Activated naive CD8-positive, alpha-beta T cell (primary cell): Measurements from ENCODE around the gene TMSB4X.
A peak's percentile ranks its signal among the peaks of the same experiment; 100 is the strongest.

ENCODE experiments used
- H3K27ac Mint-ChIP-seq: one replicate; pipeline ENCODE4 v1.8.0; 2021; ENCODE audit warnings: mixed read lengths
- H3K27me3 Mint-ChIP-seq: one replicate; pipeline ENCODE4 v1.8.0; 2021; ENCODE audit warnings: mixed read lengths
- H3K36me3 Mint-ChIP-seq: one replicate; pipeline ENCODE4 v1.8.0; 2021; ENCODE audit warnings: mixed read lengths
- H3K4me1 Mint-ChIP-seq: one replicate; pipeline ENCODE4 v1.8.0; 2021; ENCODE audit warnings: low read depth, mixed read lengths
- H3K4me3 Mint-ChIP-seq: one replicate; pipeline ENCODE4 v1.8.0; 2021; ENCODE audit warnings: mild to moderate bottlenecking, mixed read lengths
- H3K9me3 Mint-ChIP-seq: one replicate; pipeline ENCODE4 v1.8.0; 2021; ENCODE audit warnings: low read depth, mixed read lengths

TMSB4X gene

DNA sequence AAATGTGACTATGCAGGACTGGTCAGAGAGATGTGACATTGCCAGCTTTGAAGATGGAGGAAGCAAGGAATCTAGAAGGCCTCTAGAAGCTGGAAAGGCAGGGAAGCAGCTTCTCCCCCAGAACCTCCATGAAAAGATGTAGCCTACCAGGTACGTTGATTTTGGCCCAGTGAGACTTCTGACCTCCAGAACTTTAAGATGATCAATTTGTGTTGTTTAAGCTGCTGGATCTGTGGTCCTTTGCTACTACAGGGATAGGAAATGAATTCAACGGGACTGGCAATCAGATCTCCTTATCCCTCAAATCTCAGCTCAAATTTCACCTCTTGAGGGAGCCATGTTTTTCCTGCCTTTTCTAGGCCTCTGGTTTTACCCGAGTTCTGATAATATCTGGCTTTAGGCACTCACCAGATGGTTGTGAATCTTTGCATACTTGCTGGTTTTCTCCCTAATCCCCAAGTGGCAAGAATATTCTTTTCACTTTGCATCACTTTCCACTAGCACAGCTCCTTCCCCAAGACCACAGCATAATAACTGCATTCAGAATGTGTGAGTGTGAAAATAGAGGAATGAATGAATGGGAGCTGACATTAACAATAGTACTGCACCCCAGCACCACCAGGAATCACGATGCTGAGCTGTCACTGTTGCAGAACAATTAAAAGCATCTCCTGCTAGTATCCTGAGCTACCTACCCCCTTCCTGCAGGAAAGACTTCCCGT lies 25.5 kb upstream of the TMSB4X start:
- no peaks in the 10 kb centered on the region for H3K36me3 Mint-ChIP-seq
- H3K27me3 Mint-ChIP-seq, result no peaks in the 10 kb centered on the region
- peaks cover 77% of the 10 kb centered on the region for H3K4me1 Mint-ChIP-seq
- peak overlapping the region; percentile 86 for H3K4me3 Mint-ChIP-seq
- H3K27ac Mint-ChIP-seq, result peak overlapping the region; percentile 96
- H3K9me3 Mint-ChIP-seq, result no peaks in the 10 kb centered on the region

DNA sequence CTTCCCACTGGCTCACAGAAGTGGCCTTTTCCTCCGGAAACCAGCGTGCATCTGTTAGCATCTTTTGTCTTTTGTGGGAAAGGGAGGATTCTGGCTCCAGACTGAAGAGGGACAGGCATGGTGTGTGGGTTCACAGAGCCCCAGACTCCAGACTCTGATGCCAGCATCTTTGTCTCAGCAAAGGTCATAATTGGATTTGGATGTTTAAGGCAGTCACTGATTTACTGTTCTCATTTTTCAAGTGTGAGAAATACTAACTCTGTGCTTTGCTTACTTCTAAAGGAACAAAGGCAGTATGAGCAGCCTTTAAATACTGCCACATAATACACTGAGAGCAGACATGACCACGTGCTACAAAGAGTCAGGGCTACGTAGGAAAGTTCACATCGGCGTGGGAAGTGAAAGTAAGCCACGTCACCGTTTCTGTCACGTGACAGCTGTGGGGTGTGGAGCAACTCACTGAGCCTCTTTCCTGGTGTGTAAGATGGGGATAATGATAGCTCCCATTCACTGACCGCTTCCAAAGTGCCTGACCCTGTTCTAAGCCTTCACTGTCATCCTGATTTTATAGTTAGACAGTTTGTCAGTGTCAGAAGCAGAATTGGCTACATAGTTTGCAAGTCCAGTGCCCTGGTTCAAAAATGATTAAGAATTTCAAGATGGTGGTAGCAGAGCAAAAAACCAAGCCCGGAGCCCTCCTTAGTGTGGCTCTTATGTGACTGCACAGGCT lies 24.8 kb upstream of the TMSB4X start:
- Mint-ChIP-seq H3K27me3 (no peaks in the 10 kb centered on the region), H3K4me1 (peaks cover 83% of the 10 kb centered on the region), H3K36me3 (no peaks in the 10 kb centered on the region), H3K4me3 (peak overlapping the region; percentile 86), H3K27ac (peak overlapping the region; percentile 96), H3K9me3 (no peaks in the 10 kb centered on the region)

DNA sequence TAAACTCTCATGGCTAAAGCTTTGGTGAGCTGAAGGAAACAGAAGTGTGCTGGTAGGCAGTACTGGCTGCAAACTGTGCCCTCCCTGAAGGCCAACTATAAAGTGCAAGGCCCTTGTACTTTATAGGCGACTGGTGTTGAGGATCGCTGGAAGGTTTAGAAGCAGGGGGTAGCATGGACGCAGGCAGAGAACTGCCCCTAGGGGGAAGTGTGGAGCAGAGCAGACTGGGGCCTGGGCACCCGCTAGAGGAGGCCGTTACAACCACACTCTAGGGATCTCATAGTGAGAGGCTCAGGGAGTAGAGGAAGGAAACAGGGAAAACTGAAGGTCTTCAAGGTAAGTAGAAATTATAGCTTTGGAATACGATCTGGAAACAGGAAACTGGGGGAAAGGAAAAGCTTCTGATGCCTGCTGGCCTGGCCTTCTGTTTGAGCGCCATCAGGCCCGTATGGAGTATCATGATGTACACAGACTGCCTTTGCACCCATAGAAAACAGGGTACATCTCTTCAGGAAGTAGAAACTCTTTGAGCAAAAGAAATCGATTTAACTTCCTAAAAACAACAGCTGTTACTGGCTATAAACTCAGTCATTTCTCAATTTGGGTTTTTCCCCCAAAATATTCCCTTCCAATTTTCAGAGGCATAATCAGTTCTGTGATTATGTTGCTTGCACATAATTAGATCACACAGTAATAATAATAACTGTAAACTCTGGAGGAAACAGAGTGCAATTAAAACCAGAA lies 23.9 kb upstream of the TMSB4X start:
- Mint-ChIP-seq H3K27ac (peak overlapping the region; percentile 96), H3K27me3 (no peaks in the 10 kb centered on the region), H3K9me3 (no peaks in the 10 kb centered on the region), H3K36me3 (no peaks in the 10 kb centered on the region), H3K4me3 (peak overlapping the region; percentile 86), H3K4me1 (peaks cover 87% of the 10 kb centered on the region)

DNA sequence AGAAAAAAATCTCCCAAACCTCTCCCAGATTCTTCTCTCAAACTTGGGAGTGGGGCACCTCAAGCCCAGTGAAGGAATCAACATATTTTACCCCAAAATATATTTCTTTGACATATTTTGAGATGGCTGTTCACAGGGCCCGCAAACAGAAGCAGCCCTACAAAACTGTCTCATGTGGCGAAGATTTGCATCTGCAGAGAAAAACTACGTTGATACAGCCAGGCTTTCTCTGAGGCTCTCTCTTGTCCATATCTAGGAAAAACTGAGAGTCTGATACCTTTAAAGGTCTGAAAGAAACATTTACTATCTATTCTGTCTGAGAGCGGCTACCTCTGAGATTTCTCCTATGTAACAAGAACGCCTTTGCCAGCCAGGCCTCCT lies 23.3 kb upstream of the TMSB4X start:
- H3K36me3 Mint-ChIP-seq, result no peaks in the 10 kb centered on the region

DNA sequence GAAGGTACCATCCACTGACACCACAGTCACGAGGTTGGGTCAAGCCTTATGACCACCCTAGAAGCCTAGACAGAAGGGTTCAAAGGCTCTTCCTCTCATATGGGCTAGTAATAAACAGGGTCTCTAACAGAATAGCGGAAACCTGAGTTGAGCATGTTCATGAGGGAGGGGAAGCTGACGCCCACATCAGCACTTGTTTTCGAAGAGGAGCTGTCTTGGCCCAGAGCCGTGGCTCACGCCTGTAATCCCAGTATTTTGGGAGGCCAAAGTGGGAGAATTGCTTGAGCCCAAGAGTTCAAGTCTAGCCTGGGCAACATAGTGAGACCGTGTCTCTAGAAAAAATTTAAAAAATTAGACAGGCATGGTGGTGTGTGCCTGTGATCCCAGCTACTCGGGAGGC lies 21.5 kb upstream of the TMSB4X start:
- peaks cover 81% of the 10 kb centered on the region for H3K4me1 Mint-ChIP-seq

More for the DNA sequence above, 23.3 kb upstream of the TMSB4X start:
- H3K4me1 Mint-ChIP-seq, result peaks cover 88% of the 10 kb centered on the region
- H3K9me3 Mint-ChIP-seq, result no peaks in the 10 kb centered on the region
- H3K27me3 Mint-ChIP-seq, result no peaks in the 10 kb centered on the region
- peak overlapping the region; percentile 86 for H3K4me3 Mint-ChIP-seq
- H3K27ac Mint-ChIP-seq, result peak overlapping the region; percentile 96

DNA sequence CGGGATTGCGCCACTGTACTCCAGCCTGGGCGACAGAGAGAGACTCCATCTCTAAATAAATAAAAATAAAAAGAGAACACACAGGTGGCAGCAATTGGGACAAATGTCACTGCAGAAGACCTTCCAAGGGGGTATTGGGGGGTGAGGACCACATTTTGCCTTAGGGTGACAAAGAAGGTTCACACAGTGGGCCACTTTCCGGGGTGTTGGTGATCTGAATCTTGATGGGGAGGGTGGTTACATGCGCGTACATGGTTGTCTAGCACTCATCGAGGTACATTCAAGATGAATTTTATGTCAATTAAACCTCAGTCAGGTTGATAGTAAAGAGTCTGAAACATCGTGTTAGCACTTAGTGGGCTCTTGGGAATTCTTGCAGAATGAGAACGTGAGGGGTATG lies 20.5 kb upstream of the TMSB4X start:
- Mint-ChIP-seq H3K36me3 (no peaks in the 10 kb centered on the region), H3K4me3 (peak overlapping the region; percentile 62), H3K27ac (peak overlapping the region; percentile 97), H3K9me3 (no peaks in the 10 kb centered on the region), H3K27me3 (no peaks in the 10 kb centered on the region), H3K4me1 (peaks cover 76% of the 10 kb centered on the region)

More for the DNA sequence above, 21.5 kb upstream of the TMSB4X start:
- peak overlapping the region; percentile 81 for H3K4me3 Mint-ChIP-seq
- H3K27me3 Mint-ChIP-seq, result no peaks in the 10 kb centered on the region
- H3K27ac Mint-ChIP-seq, result peak overlapping the region; percentile 97
- H3K9me3 Mint-ChIP-seq, result no peaks in the 10 kb centered on the region
- no peaks in the 10 kb centered on the region for H3K36me3 Mint-ChIP-seq

DNA sequence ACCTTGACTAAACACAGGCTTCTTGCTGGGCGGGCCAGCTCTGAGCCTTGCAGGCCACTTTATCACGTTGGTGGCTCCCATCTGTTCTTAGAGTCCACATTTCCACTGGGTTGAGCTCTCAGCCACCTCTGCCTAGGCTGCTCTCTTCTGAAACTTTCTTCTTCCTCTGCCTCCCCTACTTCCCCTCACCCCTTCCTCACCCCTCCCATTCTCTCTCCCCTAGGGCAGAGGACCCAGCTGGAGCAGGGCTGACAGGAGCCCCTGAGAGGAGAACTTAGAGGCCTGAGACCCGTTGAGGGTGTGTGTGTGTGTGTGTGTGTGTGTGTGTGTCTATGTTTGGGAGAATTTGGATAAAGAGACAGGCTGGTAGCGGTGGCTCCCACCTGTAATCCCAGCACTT lies 19.9 kb upstream of the TMSB4X start:
- peaks cover 75% of the 10 kb centered on the region for H3K4me1 Mint-ChIP-seq
- H3K4me3 Mint-ChIP-seq, result peak overlapping the region; percentile 62
- no peaks in the 10 kb centered on the region for H3K36me3 Mint-ChIP-seq
- peak overlapping the region; percentile 97 for H3K27ac Mint-ChIP-seq
- no peaks in the 10 kb centered on the region for H3K9me3 Mint-ChIP-seq
- H3K27me3 Mint-ChIP-seq, result no peaks in the 10 kb centered on the region

DNA sequence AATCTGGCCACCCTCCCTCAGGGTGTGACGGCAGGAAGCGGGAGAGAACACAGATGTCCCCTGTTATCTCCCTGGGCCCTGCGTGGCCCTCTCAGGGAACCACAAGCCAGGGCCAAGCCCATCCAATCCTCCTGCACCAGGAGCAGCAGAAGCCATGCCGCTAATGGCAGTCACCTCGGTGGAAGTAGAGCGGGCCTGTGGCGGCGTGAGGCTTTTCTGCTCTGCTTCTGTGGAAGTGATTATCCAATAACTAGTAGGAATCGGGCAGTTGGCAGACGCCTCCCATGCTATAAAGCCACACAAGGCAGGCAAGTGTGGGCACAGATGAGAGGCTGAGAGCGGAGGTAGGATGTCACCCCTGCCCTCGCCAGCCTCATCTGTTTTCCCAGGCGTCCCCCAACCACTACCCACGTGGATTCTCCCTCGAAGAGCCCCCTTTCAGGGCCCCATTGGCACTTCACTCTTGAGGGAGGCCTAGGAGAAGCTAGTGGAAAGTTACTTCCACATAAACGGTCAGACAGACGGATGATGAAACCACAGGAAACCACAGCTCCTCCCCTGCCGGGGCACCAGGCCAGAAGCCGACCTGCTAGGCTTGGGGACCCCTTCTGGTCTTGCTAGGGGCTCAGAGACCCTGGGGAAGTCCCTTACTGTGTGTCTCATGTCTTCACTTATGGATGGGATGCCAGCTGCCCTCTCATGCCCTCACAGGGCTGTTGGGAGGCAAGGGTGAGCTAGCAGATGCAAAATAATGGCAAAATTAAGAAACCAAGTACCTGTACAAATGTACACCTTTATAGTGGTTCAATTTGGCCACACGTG lies 18.8 kb upstream of the TMSB4X start:
- H3K4me1 Mint-ChIP-seq, result peaks cover 74% of the 10 kb centered on the region
- peak overlapping the region; percentile 99 for H3K27ac Mint-ChIP-seq
- no peaks in the 10 kb centered on the region for H3K27me3 Mint-ChIP-seq
- peak overlapping the region; percentile 87 for H3K4me3 Mint-ChIP-seq
- no peaks in the 10 kb centered on the region for H3K36me3 Mint-ChIP-seq
- no peaks in the 10 kb centered on the region for H3K9me3 Mint-ChIP-seq

DNA sequence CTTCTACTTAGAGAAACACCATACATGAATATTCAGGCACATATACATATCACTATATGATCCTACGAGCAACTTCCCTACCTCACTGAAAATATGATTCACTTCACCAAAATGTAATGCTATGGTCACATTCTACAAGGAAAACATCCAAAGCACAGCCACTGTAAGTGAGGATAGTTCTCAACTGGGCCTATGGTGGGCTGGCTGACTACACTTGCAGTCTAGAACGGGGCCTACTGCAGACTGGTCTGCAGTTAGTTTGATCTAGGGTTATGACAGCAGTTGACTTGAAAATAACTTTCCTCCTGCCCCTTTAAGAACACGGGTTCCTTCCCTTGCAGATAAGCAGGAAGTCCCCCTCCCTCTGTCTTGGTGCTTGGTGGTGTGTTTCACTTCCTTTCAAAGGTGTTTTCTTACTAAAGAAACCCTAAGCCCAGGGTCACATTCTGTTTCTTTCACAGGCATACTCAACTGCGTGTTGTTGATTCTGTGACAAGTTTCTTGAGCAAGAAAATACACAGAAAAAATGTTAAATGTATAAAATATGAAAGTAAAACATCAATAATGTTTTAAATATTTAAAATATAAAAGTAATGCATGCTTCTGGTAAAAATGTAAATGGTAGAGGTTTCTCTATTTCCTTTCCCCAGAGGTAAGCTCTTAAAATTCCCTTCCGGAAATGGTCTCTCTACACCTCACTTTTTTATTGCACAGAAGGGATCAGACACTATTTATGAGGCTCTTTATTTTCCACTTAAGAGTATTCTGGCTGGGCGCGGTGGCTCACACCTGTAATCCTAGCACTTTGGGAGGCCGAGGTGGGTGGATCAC lies 18.0 kb upstream of the TMSB4X start:
- Mint-ChIP-seq H3K27me3 (no peaks in the 10 kb centered on the region), H3K4me1 (peaks cover 74% of the 10 kb centered on the region)

DNA sequence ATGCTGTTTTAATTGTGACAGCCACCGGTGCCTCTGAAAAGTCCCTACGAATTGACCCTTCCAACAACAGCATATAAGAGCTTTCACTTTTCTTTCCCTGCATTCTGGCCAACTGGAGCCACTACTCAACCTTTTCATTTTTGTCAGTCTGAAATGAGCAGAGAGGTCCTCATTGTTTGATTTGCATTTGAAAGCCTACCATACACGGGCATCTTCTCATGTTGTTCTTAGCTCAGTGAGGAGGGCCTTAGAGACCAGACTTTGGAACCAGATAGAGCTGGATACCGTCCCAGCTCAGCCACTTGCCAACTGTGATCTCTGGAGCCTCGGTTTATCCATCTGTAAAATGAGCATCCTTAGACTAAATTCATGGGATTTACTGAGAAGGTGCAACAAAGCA lies 16.9 kb upstream of the TMSB4X start:
- H3K27ac Mint-ChIP-seq, result peak overlapping the region; percentile 95
- H3K4me3 Mint-ChIP-seq, result peak overlapping the region; percentile 68
- H3K36me3 Mint-ChIP-seq, result no peaks in the 10 kb centered on the region
- peaks cover 70% of the 10 kb centered on the region for H3K4me1 Mint-ChIP-seq
- no peaks in the 10 kb centered on the region for H3K27me3 Mint-ChIP-seq
- no peaks in the 10 kb centered on the region for H3K9me3 Mint-ChIP-seq

More for the DNA sequence above, 18.0 kb upstream of the TMSB4X start:
- Mint-ChIP-seq H3K4me3 (peak overlapping the region; percentile 87), H3K27ac (peak overlapping the region; percentile 99), H3K36me3 (no peaks in the 10 kb centered on the region), H3K9me3 (no peaks in the 10 kb centered on the region)

DNA sequence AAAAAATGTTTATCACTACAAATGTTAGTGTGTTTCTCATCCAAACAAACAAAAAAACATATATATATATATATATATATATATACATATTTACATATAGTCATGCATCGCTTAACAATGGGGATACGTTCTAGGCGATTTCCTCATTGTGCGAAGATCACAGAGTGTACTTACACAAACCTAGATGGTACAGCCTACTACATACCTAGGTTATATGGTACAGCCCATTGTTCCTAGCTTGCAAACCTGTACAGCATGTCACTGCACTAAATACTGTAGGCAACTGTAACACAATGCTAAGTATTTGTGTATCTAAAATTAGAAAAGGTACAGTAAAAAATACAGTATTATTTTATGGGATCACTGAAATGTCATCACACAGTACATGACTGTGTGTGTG lies 16.4 kb upstream of the TMSB4X start:
- H3K9me3 Mint-ChIP-seq, result no peaks in the 10 kb centered on the region
- no peaks in the 10 kb centered on the region for H3K27me3 Mint-ChIP-seq
- H3K4me3 Mint-ChIP-seq, result no peak overlapping the region
- no peaks in the 10 kb centered on the region for H3K36me3 Mint-ChIP-seq
- H3K27ac Mint-ChIP-seq, result no peak overlapping the region
- peaks cover 66% of the 10 kb centered on the region for H3K4me1 Mint-ChIP-seq

DNA sequence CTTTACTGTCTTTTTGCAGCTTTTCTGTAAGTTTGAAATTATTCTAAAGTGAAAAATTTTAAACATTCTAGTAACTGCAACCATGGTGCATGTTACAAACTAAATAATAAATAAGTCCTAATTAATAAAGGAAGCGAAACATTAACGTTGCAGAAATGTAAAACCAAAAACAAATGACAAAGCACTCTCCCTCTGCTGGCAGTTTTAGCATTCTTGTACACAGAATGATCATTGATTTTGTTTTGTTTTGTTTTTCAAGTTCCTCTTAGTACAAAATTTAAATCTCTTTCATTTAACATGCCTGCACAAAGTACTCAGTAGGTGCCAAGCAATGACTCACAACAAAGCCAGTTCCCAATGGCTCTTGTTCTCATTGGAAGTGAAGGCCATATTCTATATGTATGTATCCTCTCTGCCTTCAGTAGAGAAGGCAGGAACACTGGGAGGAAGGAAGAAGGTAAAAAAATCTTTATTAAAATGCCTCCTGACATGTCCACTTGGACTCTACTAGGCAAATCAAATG lies 13.7 kb upstream of the TMSB4X start:
- H3K27ac Mint-ChIP-seq, result peak overlapping the region; percentile 85
- peaks cover 56% of the 10 kb centered on the region for H3K4me1 Mint-ChIP-seq
- H3K9me3 Mint-ChIP-seq, result no peaks in the 10 kb centered on the region
- no peaks in the 10 kb centered on the region for H3K27me3 Mint-ChIP-seq
- H3K4me3 Mint-ChIP-seq, result peak overlapping the region; percentile 10
- no peaks in the 10 kb centered on the region for H3K36me3 Mint-ChIP-seq

DNA sequence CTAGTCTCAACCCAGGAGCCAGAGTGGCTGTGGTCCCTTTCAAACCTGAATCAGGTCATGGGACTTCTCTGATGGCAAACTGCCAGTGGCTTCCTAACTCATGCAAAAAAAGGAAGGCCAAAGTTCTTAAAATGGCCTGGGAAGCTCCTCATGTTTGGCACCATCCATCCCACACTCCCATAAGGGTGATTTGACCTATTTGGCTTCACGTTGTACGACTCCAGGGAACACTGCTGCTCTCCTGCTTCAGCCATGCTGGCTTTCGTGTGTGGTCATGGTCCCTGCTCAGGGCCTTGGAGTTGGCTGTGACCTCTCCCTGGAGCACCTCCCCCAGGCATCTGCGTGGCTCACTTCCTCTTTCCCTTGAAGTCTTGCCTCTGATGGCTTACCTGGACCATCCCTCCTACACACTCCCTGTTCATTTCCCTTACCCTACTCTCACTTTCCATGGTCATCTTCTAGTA lies 12.8 kb upstream of the TMSB4X start:
- H3K27me3 Mint-ChIP-seq, result no peaks in the 10 kb centered on the region
- H3K36me3 Mint-ChIP-seq, result no peaks in the 10 kb centered on the region
- no peaks in the 10 kb centered on the region for H3K9me3 Mint-ChIP-seq
- peak overlapping the region; percentile 85 for H3K27ac Mint-ChIP-seq
- H3K4me1 Mint-ChIP-seq, result peaks cover 55% of the 10 kb centered on the region
- H3K4me3 Mint-ChIP-seq, result peak overlapping the region; percentile 10
